HG03103 (cell line): Measurements from ENCODE around the gene PCLO.
"Not testable (repeated sequence)": the region's sequence is repeated elsewhere in the genome, so short reads cannot be mapped to it uniquely, and the experiment has no call there.

ENCODE experiments used
- ATAC-seq: cut with Tn5 transposase; IDR thresholded peaks from one replicate; pipeline ENCODE4 v1.9.1; 2021; ENCODE audit warnings: low read depth; ENCODE audit not compliant: unreplicated experiment

The PCLO gene

GRCh38 chr7:82750007-82750406, 412.7 kb downstream of the PCLO start:
- no peak for ATAC-seq

DNA sequence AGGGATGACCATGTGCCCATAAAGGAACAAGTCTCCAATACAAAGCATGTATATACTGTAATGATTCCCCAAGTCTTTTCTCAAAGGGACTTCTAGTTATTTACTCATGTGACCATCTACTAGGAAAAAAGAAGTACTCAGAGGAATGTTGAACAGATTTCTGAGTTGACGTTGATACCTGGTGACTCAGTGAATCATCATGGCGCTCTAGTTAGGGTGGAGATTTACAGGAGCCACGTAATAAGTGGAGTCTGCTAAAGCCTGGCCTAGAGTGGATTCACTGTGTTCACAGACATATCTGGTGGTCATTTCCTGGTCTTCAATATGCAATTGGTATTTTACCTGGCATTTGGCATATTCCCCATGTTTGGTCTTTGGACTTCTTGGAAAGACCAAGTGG, 416.9 kb downstream of the PCLO start:
- ATAC-seq: no peak

DNA sequence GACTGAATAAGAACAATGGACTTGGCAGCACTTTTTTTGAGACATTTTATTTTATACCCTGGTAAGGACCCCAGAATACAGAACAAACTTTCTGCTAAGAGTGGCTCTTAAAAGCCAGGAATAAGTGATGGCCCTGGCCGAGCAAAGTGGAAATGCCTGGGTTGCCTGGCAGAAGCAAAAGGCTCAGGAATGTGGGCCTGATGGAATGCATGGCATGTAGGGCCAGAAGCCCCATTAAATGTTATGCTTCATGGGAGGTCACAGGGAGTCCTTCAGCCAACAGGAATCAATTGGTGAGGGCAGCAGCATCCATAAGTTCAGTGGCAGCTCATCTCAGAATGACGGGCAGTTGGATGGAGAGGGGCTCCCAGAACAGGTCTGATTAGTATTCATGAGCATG, 417.6 kb downstream of the PCLO start:
- ATAC-seq: no peak

DNA sequence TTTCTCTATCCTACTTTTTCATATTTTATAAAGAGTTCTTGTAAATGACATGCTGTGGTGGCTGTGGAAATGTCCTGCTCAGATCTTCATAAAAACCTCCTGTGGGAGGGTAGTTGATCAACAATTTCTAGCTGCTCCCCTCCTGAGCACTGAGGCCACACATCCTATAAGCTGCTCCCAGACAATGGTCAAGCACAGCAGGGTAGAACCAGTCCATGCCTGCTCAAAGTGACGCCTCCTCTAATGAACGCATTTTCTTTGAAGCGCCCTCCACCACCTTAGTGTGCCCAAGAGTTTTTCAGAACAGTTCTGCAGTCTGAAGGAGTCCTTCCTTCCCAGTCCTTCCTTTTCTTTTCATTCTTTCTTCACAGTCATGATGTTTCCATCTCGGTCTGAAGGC, 420.5 kb downstream of the PCLO start:
- no peak for ATAC-seq

DNA sequence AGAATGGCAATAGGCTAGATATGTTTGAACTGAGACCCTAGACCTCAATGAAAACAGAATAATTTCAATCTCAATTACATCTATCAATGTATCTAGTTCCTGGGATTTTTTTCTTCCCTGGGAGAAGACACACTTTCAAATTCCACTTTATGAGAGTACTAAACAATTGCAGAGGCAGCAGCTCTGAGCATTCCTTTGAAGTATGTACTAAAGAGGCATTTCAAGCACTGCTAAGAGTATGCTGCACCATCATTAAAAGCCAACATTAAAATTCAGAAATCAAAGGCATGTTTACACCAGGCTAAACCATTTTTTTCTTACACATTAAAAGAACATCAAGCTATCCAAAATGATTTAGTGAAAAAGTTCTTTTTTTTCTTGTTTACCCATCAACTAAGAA, 421.2 kb downstream of the PCLO start:
- no peak for ATAC-seq

DNA sequence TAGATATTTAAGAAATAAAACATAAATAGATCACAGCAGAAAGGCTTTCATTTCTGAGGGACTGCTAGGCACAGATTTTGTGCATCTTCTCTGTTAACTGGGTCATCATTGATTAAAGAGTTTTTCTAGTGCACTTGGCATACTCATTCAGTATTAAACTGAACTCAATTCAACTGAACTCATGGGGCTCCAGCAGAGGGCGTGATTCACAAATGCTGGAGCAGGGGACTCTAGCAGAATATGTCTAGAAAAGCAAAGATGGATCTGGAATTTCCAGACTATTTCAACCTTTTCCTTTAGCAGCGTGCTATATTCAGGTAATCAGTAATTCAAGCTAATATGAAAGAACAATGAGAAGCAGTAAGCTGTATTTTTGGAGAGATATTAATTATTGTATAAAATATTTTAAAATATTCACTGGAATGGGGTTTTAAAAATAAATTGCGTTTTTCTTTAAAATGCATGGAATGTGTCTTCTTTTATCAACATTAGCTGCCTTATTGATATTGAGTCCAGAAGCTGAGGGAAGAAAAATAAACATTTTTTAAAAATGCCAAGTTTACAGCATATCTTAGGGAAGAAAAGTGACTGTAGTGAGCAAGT, 422.3 kb downstream of the PCLO start:
- ATAC-seq: no peak

DNA sequence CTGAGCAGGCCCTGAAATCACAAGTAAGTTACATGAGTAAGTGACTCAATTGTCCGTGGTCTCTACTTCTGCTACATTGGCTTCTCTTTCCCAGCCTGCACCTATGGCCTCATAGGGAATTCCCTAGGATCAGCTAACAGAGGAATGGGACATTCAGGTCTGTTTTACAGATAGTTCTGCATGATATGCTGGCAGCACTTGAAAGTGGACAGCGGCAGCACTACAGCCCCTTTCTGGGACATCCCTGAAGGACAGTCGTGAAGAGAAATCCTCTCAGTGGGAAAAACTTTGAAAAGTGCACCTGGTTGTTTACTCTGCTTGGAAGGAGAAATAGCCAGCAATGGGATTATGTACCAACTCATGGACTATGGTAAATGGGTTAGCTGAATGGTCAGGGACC, 426.1 kb downstream of the PCLO start:
- ATAC-seq: no peak

DNA sequence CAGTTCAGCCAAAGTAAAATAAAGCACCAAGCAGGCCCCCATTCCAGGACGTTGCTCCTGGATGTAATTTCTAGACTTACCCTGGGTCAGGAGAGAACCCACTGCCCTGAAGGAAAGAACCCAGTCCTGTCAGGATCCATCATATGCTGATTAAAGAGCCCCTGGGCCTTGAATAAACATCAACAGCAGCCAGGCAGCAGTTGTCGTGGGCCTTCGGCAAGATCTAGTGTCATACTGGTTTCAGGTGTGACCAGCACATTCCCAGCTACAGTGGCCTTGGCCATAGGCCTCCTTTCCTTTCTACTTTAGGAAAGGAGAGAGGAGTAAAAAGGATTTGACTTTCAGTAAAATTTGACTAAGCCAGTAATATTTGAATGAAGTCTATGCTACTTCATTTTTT, 430.0 kb downstream of the PCLO start:
- ATAC-seq: no peak

DNA sequence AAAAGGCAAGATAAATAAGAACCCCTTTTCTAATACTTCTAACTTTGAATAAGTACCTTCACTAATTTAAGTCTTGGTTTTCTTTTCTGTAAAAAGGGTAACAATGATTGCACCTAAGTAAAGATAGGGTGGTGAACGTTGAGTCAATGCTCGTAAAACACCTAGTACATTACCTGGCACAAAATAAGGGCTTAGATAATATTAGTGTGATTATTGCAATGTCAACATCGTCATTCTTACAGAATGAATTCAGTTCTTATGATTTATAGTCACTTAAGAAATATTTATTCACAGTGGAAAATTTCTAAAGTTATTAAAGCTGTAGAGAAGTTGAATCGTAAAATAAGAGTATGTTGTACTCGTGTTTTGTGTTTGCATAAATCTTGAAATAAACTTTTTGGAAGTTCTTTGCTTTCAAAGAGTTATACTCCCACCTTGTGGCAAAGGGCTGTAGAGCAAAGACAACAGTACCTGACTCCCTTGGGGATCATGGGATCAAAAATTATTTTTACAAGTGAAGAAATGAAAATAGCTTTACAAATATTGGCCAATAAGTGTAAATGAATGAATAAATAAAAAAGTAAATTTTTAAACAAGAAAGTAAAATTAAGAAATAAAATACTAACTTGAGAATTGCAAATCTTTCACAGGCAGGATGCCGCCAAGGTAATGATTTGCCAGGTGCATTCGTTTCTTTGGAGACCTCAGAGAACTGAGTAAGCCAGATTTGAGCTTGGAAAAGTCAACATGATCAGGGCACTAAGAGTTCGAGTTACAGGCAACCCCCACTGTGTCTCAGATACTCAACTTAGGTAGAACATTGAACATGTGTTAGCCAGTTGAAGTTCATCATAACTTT, 433.3 kb downstream of the PCLO start:
- no peak for ATAC-seq

DNA sequence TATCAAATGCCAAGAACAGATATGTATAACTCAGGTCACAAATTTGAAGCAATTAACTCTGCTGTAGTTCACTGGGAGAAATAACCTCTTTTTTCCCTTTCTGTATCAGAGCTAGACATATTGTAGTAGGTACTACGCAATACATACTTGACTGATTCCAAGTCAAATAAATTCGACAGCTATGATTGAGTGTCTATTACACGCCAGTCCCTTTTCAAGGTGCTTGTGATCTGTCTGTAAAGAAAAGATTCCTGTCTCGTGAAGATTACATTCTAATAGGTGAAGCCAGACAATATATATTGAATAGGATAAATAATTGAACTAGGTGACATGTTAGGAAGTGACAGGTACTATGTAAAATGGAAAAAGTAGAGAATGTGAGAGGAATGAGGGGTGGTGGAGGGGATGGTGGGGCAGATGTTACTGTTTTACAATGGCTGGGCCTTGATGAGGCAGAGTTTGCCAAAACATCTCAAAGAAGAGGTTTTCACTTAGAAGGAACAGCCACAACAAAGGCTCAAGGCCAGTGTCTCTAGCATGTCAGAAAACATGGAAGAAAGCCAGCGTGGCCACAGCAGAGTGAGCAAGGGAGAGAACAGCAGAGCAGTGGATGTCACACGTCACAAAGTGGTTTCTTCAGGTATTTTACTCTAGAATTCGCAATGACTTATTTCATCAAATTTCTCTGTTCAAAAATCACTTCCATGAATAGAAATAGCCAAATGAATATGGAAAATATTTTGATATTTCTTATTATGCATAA, 436.5 kb downstream of the PCLO start:
- ATAC-seq: no peak

DNA sequence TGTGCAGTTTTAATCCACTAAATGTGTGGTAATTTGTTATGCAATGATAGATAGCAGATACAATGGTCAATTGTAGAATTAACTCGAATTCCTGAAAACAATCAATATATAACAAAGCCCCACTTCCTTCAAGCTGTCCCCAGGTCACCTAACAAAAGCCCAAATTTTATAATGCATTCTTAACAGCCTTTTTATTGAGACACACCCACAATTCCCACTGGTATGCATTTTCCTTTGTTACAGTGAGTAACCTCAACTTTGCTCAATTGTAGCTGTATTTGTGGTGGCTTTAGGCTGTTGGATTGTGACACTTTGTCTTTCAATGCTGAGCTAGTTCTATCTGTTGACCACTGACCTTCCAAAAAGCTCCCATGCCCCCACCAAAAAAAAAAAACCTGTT, 439.3 kb downstream of the PCLO start:
- ATAC-seq: no peak

- no peak for ATAC-seq
Measured at GRCh38 chr7:82722946-82723345, 439.7 kb downstream of the PCLO start.

GRCh38 chr7:82715344-82715743, 447.3 kb downstream of the PCLO start:
- no peak for ATAC-seq

- no peak for ATAC-seq
Measured at GRCh38 chr7:82714883-82715282, 447.8 kb downstream of the PCLO start.

DNA sequence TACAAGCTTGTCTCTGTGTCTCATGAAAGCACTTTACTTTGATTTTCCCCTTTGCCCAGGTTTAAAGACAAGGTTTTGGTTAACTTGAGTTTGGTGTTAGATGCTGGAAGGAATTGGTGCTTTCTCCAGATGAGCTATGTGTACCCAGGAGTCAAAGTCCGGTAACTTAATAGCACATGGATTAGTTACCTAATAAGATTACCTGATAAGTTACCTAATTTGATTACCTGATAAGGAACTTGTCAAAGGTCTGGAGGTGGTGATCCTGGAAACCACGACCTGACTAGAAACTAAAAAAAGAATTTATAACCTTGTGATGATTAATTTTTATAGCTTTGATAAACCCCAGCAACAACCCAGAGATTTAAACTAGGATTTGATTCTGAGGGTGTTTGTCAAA, 449.2 kb downstream of the PCLO start:
- no peak for ATAC-seq

DNA sequence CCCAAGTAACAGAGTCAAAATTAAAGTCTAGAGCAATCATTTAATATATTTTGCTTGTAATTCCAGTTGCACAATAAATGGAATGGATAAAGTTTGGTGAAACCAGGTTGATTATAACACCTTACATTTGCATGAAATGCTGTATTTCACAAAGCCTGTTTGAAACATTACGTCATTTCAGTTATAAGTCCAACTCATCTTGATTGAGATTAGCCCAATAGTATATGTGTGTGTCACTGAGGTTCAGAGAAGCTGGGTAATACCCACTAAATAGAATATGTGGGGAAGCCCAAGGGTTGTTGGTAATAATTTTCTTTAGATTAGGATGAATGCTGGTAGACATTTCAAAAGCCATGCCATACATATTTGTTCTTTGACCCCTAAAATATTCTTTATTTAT, 456.3 kb downstream of the PCLO start:
- not testable (repeated sequence) for ATAC-seq

- no peak for ATAC-seq
Measured at GRCh38 chr7:82705517-82706260, 457.0 kb downstream of the PCLO start.

DNA sequence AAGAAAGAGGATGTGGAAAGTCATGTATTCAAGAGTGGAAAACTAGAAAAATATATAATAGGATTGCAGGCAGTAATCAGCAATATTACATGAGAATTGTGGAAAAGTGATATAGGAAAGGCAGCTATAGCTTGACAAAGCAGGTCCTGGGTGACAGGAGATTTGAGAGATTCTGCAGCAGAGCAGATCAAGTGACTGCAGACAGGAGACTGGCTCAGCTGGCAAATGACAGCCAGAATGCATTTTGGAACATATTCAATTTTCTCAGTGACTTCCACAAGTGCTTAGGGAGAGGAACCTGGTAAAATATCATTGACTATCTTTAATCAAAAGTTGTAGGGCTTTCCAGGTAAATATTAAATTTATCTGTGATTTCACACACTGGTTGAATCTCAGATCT, 458.6 kb downstream of the PCLO start:
- no peak for ATAC-seq
